ENCODE data around the gene AFAP1. TPM values are rescaled to one million over a fixed set of nuclear protein-coding genes. Genes with fewer than 3 reads are reported as not detected.

The AFAP1 gene
- total and polyA plus RNA-seq, 2 of the 8 experiments (the other 6 are each of a cell fraction or from before 2014, with no cell fraction given): 3.6 to 18.2 TPM

- WGBS, 2 experiments (ENCODE audit: extremely low coverage in 1 of 2, insufficient coverage in 1 of 2, insufficient read length in 1 of 2, insufficient replicate concordance in 2 of 2, low coverage in 1 of 2, low lambda C conversion rate in 2 of 2, missing lambda C conversion rate in 1 of 2): 89% methylated on average over 22 of the region's 22 CpGs; no CpG with 5 or more reads in 1 of the 2 experiments
- no peaks in the 10 kb centered on the region for H3K36me3 ChIP-seq (ENCODE audit: control insufficient read depth in 2 of 4, insufficient read depth in 4 of 4, low read length in 3 of 4)
- H3K79me2 ChIP-seq (ENCODE audit: control insufficient read depth in 1 of 2, insufficient read depth in 2 of 2, low read length in 2 of 2): no peaks in the 10 kb centered on the region
- H2BK20ac ChIP-seq (ENCODE audit: low read length): no peak overlapping the region
- H3K18ac ChIP-seq (ENCODE audit: extremely low read depth, low read length): no peak overlapping the region
- no peaks in the 10 kb centered on the region for H3K79me1 ChIP-seq (ENCODE audit: low read depth, low read length)
- no peak overlapping the region for H2BK15ac ChIP-seq (ENCODE audit: low read length)
- peaks cover 0 to 1% of the 10 kb centered on the region in 2 experiments for H4K20me1 ChIP-seq (replicated peaks in 1 of 2; ENCODE audit: control insufficient read depth in 1 of 2, insufficient read depth in 2 of 2, low read length in 2 of 2)
- H3K9ac ChIP-seq (replicated peaks in 1 of 4; ENCODE audit: extremely low read depth in 1 of 4, low read depth in 3 of 4, low read length in 3 of 4): no peak overlapping the region
- H3K56ac ChIP-seq (replicated peaks; ENCODE audit: insufficient read length, low read depth, low read length): no peak overlapping the region
- no peak overlapping the region for H3K23ac ChIP-seq (ENCODE audit: insufficient read length)
- H3K27ac ChIP-seq (ENCODE audit: low read depth, low read length): no peak overlapping the region
- H3K4me2 ChIP-seq (ENCODE audit: insufficient read depth in 1 of 2, low read depth in 2 of 2, low read length in 2 of 2): no peak overlapping the region
- POLR2A ChIA-PET (ENCODE audit: partially characterized antibody): interaction anchor here (1.3 kb wide), 1 partner anchor 84 kb away, joined by 3 read pairs; no protein-coding TSS in a partner anchor
- H2AFZ ChIP-seq (ENCODE audit: low read length): no peak overlapping the region
- H2BK120ac ChIP-seq (replicated peaks; ENCODE audit: low read depth, low read length): no peak overlapping the region
- H3K4me3 ChIP-seq (ENCODE audit: extremely low read depth in 1 of 4, insufficient read depth in 2 of 4, low read depth in 3 of 4, low read length in 4 of 4): no peak overlapping the region
- H2AK5ac ChIP-seq (ENCODE audit: low read depth, low read length): no peak overlapping the region
- FAIRE-seq (no peak), DNase-seq (ENCODE audit: low read depth in 1 of 2, low spot score in 2 of 2) (no peak)
- no peaks in the 10 kb centered on the region for H3K4me1 ChIP-seq (replicated peaks in 1 of 4; ENCODE audit: control insufficient read depth in 3 of 4, insufficient read depth in 4 of 4, low read length in 3 of 4)
- no peak overlapping the region for H4K5ac ChIP-seq (ENCODE audit: insufficient read length, low read depth, low read length)
- no peak overlapping the region for H3K4ac ChIP-seq (replicated peaks; ENCODE audit: insufficient read length, low read depth, low read length)
- no peak overlapping the region for H4K8ac ChIP-seq (ENCODE audit: extremely low read depth, insufficient read depth, low read length)
- no peaks in the 10 kb centered on the region for H3K27me3 ChIP-seq (replicated peaks in 1 of 4; ENCODE audit: control insufficient read depth in 3 of 4, extremely low read depth in 1 of 4, insufficient read depth in 3 of 4, low read length in 3 of 4)
- CTCF ChIA-PET (ENCODE audit: partially characterized antibody): interaction anchor here (1.0 to 1.5 kb wide), 6 partner anchors 9 to 206 kb away, joined by 3 to 6 read pairs (median 3); no protein-coding TSS in a partner anchor
- H3K23me2 ChIP-seq (ENCODE audit: low read depth, low read length): no peaks in the 10 kb centered on the region
- no peak overlapping the region for H3K14ac ChIP-seq (ENCODE audit: insufficient read length)
- no peak overlapping the region for H4K91ac ChIP-seq (replicated peaks; ENCODE audit: insufficient read length, low read length)
- H3K9me3 ChIP-seq (ENCODE audit: insufficient read depth in 2 of 2, low read depth in 1 of 2, low read length in 1 of 2): no peaks in the 10 kb centered on the region
- H2BK5ac ChIP-seq (ENCODE audit: low read depth, low read length): no peak overlapping the region
- H2BK12ac ChIP-seq (ENCODE audit: low read depth, low read length): no peak overlapping the region
- TF ChIP-seq HDAC2 (IDR thresholded peaks at IDR 0.05; ENCODE audit: borderline replicate concordance in 1 of 2, low read depth in 2 of 2, low read length in 2 of 2) (no peak), RFX5 (IDR thresholded peaks at IDR 0.05; ENCODE audit: borderline replicate concordance, low read depth, low read length) (no peak), HDAC6 (IDR thresholded peaks at IDR 0.05; ENCODE audit: low read depth, low read length) (no peak), BCL11A (IDR thresholded peaks at IDR 0.05; ENCODE audit: low read depth in 2 of 2, low read length in 2 of 2) (no peak), SAP30 (IDR thresholded peaks at IDR 0.05; ENCODE audit: insufficient read depth, insufficient replicate concordance, low read length) (no peak), SUZ12 (IDR thresholded peaks at IDR 0.05; ENCODE audit: low read length) (no peak), CTCF (IDR thresholded peaks at IDR 0.05; ENCODE audit: control extremely low read depth in 1 of 3, insufficient read depth in 1 of 3, low read depth in 1 of 3, low read length in 3 of 3) (no peak), GTF2F1 (IDR thresholded peaks at IDR 0.05; ENCODE audit: borderline replicate concordance, low read depth, low read length) (no peak)
Measured at GRCh38 chr4:7757501-7758471, 181.9 kb downstream of the AFAP1 start.

Data from H1 (cell line).